Panc1 (cell line): Measurements from ENCODE around the gene VWA2.

ENCODE experiments used
- POLR2AphosphoS5 ChIP-seq: IDR thresholded peaks from 2 replicates; pipeline ENCODE4 v1.6.1; 2012; ENCODE audit warnings: mild to moderate bottlenecking, low read depth, low read length, moderate library complexity
- SIN3A ChIP-seq: IDR thresholded peaks from 2 replicates; pipeline ENCODE4 v1.6.1; 2012; ENCODE audit warnings: low read depth, mild to moderate bottlenecking, low read length, moderate library complexity, borderline replicate concordance; ENCODE audit not compliant: insufficient read depth
- TCF7L2 ChIP-seq: IDR thresholded peaks from 2 replicates; pipeline ENCODE4 v1.6.1; 2011; ENCODE audit warnings: mild to moderate bottlenecking, low read depth, low read length, inconsistent platforms
- TF ChIP-seq, protein P1 (sequence below): fragments of 450-650 bp; IDR thresholded peaks from 2 replicates; pipeline ENCODE4 v1.5.1; 2017; ENCODE audit warnings: mild to moderate bottlenecking
- TF ChIP-seq, protein P2 (sequence below), 2 experiments: IDR thresholded peaks; 2 replicates each; pipeline ENCODE4 v1.6.1; 2011 to 2012; ENCODE audit warnings: low read depth in 2 of 2, control low read depth in 1 of 2, low read length in 1 of 2, mild to moderate bottlenecking in 1 of 2, moderate library complexity in 1 of 2; ENCODE audit not compliant: insufficient read depth in 1 of 2

DNA sequence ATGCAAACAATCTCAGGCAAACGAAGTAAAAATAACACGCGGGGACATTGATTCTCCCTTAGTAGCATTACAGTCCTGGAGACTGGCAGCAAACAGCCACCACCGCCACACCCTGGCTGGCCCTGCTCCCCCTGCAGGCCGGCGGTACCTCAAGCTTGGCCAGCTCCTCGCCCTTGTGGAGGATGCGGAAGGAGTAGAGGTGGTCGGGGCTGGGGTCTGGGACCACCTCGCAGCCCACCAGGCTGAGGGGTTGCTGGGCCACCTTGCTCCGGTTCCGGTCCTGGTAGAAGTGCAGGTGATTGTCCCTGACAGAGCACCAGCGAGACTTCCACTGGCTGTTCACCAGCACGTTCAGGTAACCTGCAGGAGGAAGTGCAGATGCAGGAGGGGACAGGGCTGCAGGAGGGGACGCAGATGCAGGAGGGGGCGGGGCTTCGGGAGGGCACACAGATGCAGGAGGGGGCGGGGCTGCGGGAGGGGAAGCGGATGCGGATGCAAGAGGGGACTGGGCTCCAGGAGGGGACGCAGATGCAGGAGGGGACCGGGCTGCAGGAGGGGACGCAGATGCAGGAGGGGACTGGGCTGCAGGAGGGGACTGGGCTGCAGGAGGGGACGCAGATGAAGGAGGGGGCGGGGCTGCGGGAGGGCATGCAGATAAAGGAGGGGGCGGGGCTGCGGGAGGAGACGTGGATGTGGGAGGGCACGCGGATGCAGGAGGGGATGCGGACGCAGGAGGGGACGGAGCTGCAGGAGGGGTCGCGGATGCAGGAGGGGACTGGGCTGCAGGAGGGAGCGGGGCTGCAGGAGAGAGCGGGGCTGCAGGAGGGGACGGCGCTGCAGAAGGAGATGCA, 65.7 kb downstream of the VWA2 start:
- TF ChIP-seq, protein P1, sequence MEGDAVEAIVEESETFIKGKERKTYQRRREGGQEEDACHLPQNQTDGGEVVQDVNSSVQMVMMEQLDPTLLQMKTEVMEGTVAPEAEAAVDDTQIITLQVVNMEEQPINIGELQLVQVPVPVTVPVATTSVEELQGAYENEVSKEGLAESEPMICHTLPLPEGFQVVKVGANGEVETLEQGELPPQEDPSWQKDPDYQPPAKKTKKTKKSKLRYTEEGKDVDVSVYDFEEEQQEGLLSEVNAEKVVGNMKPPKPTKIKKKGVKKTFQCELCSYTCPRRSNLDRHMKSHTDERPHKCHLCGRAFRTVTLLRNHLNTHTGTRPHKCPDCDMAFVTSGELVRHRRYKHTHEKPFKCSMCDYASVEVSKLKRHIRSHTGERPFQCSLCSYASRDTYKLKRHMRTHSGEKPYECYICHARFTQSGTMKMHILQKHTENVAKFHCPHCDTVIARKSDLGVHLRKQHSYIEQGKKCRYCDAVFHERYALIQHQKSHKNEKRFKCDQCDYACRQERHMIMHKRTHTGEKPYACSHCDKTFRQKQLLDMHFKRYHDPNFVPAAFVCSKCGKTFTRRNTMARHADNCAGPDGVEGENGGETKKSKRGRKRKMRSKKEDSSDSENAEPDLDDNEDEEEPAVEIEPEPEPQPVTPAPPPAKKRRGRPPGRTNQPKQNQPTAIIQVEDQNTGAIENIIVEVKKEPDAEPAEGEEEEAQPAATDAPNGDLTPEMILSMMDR = peak; percentile 85
- TF ChIP-seq, protein P2, sequence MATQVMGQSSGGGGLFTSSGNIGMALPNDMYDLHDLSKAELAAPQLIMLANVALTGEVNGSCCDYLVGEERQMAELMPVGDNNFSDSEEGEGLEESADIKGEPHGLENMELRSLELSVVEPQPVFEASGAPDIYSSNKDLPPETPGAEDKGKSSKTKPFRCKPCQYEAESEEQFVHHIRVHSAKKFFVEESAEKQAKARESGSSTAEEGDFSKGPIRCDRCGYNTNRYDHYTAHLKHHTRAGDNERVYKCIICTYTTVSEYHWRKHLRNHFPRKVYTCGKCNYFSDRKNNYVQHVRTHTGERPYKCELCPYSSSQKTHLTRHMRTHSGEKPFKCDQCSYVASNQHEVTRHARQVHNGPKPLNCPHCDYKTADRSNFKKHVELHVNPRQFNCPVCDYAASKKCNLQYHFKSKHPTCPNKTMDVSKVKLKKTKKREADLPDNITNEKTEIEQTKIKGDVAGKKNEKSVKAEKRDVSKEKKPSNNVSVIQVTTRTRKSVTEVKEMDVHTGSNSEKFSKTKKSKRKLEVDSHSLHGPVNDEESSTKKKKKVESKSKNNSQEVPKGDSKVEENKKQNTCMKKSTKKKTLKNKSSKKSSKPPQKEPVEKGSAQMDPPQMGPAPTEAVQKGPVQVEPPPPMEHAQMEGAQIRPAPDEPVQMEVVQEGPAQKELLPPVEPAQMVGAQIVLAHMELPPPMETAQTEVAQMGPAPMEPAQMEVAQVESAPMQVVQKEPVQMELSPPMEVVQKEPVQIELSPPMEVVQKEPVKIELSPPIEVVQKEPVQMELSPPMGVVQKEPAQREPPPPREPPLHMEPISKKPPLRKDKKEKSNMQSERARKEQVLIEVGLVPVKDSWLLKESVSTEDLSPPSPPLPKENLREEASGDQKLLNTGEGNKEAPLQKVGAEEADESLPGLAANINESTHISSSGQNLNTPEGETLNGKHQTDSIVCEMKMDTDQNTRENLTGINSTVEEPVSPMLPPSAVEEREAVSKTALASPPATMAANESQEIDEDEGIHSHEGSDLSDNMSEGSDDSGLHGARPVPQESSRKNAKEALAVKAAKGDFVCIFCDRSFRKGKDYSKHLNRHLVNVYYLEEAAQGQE (IDR thresholded peaks at IDR 0.05; ENCODE audit: insufficient read depth in 1 of 2, low read depth in 2 of 2, low read length in 1 of 2) = no peak
- TF ChIP-seq POLR2AphosphoS5 (no peak), SIN3A (no peak), TCF7L2 (no peak)
